ENCODE results near the gene TRERF1.
"Not testable (repeated sequence)": the region's sequence is repeated elsewhere in the genome, so short reads cannot be mapped to it uniquely, and the experiment has no call there.

TRERF1 gene

DNA sequence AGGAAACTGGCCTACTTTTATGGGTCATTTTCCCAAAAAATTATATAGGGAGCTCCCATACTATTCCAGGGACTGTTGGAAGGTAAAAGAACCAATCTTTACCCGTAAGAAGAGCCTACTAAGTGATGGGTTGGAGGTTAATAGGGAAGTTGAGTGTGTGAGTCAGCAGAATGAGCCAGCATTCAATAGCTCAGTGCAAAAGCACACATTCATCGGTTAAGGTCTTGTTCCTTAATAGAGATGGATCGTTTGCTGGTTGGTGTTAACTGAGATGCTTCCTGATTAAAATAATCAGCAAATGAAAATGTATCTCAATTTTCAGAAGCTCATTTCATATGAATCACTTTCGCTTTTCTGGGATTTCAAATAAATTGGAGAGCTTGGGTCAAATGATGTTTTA lies 118.8 kb downstream of the TRERF1 start:
- DNase-seq, result peak; percentile 47

DNA sequence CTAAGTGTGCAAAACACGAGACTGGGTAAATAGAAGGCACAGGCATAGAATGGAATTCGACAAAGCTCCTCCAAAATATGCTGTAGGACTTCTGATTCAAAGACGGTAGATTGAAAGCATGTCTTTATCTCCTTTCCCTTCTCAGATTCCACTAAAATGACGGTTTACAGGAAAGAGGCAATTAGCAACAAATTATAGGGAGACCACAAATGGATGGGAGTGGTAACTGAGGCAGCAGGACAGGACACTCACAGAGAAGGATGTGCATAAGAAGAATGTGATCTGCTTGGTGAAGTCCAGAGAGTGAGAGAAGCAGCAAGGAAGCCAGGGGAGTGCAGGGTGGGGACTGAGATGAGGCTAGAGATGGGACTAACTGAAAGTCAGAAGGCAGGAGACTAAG lies 120.7 kb downstream of the TRERF1 start:
- no peak for DNase-seq

DNA sequence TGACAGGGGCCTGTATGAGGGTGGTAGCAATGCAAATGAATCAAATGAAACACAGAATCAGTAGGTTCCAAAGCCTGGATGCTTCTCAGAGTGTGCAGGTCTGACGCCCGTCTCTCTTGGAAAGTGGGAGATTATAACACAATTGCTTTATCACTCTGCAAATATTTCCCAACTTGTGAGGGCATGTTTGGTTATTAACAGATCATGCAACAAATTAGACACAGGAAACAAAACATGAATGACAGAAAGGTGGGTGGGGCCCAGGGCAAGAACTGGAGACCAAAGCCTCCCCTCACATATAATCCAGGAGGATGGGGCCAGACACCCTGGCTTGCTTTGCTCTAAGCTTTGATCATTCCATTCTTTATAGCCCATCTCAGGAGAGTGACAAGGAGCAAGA lies 125.5 kb downstream of the TRERF1 start:
- no peak for DNase-seq

DNA sequence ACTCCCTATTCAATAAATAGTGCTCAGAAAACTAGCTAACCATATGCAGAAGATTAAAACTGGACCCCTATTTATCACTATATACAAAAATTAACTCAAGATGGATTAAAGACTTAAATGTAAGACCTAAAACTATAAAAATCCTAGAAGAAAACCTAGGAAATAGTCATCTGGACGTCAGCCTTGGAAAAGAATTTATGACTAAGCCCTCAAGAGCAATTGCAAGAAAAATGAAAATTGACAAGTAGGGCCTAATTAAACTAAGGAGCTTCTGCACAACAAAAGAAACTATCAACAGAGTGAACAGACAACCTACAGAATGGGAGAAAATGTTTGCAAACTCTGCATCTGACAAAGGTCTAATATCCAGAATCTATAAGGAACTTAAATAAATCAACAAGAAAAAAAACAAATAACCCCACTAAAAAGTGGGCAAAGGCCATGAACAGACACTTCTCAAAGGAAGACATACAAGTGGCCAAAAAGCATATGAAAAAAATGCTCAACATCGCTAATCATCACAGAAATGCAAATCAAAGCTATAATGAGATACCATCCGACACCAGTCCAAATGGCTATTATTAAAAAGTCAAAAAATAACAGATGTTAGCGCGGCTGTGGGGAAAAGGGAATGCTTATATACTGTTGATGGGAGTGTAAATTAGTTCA lies 126.9 kb downstream of the TRERF1 start:
- DNase-seq, result not testable (repeated sequence)

DNA sequence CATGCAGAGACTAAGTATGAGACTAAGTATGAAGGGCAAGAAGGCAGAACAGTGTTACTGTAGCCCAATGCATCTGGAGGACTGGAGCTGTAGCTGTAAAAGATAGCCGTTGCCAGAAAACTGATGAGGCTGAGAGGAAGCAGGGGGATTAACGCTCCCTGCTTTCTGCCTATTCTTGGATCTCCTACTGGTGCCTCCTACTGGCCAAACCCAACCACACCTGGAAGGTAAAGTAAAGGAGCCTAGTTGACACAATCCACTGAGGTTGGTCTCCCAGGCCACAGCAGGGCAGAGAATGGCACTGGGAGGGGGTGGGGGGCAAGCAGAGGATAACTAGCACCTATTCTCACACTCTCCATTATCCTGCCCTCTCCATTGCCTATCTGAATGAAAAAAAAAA lies 129.1 kb downstream of the TRERF1 start:
- DNase-seq, result no peak

DNA sequence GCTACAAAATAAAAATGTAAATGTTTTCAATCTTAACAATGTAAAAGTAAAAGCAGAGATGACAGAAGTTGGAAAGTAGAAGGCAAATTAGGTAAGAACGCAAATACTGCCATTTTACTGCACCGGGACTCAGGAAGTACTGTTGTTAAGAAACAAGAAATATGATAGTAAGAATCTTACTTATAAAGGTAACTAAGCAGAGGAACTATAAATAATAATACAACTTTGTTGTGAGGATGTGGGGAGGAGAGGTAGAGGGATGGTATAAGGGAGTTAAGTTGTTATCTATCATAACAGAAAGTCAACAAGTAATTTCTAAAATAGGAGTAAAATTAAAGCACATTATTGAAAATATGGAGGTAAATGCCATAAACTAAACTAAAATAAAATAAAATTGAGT lies 129.8 kb downstream of the TRERF1 start:
- DNase-seq, result no peak

DNA sequence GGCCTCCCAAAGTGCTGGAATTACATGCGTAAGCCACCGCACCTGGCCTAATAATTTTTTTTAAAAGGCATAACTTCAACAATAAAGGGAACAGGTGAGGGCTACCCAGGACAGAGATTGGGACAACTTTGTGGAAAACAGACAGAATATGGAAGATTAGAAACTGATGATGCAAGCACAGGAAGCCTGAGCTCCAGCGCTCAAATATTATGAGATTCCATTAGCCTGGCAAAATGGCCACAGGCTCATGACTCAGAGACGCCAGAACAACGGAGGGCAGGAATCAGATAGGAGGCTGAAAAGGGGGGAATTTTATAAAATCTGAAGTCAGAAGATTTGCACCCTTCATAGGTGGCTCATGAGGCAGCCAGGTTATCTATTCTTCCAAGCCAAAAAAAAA lies 131.0 kb downstream of the TRERF1 start:
- DNase-seq, result no peak

DNA sequence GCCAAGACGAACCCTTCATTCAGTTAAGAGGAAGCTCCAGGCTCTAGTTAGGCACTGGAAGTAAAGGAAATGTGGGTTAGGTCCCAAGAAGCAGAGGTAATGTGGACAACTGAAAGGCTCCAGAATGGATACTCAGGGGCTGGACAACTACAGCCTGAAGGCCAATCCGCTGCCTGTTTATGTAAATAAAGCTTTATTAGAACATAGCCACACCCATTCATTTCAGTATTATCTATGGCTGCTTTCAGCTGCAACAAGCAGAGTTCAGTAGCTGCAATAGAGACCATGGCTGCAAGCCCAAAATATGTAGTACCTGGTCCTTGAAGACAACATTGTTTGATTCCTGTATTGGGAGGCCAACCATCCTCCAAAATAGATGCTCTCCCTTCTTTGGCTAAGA lies 133.2 kb downstream of the TRERF1 start:
- DNase-seq, result no peak

DNA sequence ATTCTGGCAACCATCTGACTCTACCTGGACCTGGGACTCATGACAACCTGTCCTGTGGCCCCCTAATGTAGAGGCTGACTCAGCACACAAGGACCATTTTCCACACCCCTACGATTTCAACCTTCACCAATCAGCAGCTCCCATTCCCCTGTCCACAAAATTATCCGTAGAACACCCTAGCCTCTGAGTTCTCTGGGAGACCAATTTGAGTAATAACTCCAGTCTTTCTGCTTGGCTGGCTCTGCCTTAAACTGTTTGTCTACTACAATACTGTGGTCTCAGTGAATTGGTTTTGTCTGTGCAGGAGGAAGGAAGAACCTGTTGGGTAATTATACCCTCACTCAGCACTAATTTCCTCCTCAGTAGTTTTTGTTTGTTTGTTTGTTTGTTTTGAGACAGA lies 134.7 kb downstream of the TRERF1 start:
- DNase-seq, result no peak

DNA sequence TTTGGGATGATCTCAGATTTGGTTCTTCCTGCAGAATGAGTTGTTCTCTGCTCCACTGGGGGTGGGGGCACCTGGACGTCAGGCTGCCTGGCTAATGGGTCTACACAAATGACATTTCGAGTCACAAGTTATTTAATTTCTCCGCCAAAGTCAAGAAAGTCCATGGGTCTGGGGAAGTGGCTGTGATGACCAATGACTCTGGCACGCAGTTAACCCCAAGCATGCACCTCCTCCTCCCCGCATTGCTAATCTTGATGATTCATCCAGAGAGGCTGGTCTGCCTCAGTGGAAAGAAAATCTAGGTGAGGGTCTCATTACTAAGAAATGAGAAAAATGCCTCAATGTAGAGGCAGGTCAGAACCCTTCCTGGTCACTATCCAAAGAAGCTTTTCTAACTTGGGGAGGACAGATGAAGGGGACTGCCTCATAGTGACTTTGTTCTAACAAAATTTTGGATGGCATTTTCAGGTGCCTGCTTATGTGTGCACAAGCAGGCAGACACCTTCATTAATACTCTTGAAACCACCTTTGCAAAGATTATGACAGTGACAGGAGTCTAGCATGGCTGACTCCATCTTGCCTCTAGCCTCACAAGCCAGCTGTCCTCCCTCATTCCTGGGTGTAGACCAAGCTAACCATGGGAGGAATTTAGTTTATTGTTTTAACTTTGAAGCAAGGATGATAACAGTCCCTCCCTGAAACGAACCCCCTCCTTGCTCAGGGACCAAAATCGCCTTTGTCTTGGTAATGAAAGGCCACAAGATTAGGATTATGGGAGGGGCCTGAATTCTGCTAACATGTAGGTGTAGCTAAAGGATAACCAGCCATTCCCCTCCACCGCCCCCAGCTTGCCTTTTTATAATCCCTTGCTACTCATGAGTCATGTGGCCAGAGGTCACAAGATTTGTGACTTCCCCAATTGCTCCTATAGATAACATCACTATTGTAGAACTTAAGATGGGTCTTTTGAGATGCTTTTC lies 135.4 kb downstream of the TRERF1 start:
- peak; percentile 42 for DNase-seq

DNA sequence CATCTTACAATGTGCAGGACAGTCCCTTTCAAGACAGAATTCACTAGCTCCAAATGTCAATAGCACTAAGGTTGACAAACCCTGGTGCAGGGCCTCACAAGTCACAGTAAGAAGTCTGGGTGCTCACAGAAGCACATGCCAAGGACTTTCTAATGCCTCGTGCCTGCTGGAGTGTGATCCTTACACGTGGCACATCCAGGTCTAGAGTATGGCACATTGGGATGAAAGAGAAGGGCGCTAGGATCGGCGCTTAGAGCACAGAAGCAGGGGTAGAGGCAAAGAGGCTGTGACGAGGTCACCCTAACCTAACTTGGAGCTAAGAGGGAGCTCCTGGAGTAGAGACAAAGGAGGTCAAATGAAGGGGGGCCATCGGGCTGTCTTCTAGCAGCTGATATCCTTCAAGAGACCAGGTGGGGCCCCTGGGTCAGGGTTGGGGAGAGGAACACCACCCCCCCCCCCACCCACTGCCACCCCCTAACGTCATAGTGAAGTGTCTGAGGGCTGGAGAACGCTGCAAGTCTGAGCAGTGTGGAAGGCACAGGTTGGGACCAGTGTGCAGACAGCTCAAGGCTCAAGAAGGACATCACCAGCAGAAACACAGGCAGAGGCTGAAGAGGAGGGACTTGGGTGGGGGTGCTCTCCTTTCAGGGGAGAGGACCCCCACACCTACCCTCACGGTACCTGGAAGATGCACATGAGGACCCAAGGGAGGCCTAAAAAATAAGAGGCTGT lies 136.3 kb downstream of the TRERF1 start:
- no peak for DNase-seq

DNA sequence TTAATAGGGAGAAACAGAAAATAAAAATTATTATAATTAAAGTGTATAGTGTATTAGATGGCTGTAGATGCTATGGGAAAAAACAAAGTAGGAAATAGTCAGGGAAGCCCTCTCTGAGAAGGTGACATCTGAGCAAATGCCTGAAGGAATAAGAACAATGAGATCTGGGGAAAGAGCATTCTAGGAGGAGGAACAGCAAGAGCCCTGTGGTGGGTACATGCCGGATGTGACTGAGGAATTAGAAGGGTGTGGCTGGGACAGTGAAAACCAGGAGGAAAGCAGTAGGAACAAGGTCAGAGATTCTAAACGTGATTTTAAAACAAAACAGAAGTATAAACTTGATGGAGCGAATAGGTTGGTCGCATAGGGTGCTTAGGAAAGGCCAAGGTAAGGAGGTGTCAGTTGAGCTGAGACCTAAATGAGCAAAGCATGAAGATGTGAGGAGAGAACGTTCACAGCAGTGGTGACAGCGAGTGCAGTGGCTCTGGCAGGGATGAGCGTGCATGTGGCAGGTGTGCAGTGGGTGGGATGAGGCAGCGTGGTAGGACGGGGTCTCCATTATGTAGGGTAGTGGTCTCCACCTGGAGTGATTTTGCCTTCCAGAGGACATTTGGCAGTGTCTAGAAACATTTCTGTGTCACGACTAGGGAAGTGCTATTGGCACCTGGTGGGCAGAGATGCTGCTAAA lies 137.0 kb downstream of the TRERF1 start:
- no peak for DNase-seq

DNA sequence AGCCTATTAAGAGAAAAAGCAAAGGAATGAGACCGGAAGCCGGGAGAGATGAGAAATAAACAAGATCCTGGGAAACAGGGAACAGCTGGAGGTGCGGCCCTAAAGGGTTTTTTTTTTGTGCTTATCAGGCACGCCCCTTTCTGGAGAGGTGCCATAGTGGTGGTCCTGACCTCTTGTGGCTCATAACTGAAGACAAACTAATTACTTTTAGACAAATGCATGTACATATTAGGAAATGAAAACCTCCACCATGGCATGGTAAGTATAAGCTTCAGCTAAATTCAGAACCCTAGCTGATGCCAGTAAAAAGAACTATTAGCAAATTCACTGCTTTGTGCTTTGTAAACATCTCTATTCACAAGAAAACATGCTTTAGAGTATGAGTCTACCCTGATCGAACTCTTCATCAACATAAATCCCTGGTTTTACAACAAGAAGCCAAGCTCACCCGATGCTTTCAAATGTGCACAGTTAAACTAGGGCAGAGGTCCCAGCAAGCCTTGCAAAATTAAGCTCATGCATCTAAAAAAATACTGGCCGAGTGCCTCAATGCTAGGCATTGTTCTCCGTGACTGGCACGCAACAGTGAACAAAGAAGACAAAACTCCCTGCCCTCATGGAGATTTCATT lies 137.7 kb downstream of the TRERF1 start:
- DNase-seq, result no peak

DNA sequence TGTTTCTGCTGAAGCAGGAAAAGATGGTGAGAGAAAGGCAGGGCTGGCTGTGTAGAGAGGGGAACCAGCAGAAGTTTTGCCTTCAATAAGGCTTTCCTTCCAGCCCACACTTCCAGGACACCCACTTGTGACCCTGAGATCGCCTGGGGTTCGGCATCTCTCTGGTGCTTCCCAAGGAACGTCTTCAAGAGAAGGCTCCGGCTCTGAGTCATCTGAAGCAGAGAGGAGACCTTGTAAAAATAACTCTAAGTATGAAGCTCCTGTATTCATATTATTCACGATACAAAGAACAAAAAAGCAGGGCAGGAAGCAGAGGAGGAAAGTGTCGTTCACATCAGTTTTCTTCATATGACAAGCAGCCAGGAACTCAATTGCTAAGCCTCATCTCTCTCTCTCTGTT lies 138.7 kb downstream of the TRERF1 start:
- DNase-seq, result no peak

DNA sequence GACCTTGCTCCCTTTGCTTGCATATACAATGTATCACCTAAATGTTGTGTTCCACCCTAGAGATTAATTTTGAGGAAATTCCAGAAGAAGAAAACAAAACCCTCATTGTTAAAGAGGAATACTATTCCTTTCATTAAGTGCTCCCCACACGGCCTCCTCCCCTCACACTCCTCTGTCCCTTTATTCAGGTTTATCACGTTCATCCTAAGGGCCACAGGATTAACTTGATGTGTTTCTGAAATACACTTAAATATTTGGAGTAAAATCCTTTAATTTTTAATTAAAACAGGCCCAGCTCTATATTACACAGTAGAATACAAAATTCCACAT lies 144.6 kb downstream of the TRERF1 start:
- DNase-seq, result no peak

DNA sequence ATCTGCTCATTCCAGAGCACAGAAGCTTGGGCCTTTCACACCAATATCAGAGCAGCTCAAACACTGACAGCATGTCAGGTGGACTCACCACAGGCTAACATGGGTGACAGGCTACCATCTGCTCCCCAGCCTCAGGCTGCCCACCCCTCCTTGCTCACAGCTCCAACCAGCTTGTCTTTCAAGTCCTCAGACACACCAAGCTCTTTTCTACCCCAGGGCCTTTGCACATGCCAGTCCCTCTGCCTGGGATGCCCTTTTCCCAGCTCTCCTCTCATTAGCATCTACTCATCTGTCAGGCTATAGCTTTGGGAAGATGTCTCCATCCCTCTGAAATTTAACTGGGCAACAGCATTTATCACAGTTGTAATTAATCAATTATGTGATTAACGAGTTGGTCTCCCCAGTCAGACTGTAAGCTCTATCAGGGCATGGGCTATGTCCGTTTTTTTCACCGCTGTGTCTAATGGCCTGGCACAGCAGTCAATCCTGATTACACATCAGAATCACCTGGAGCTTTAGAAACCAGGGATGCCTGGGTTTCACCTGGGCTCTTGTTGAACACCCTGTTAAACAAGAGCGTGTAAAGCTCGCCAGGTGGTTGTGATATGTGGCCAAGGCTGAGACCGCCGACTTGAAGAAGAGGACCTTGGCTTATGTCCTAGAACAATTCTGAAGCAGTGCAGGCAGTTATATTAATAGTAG lies 145.1 kb downstream of the TRERF1 start:
- no peak for DNase-seq

DNA sequence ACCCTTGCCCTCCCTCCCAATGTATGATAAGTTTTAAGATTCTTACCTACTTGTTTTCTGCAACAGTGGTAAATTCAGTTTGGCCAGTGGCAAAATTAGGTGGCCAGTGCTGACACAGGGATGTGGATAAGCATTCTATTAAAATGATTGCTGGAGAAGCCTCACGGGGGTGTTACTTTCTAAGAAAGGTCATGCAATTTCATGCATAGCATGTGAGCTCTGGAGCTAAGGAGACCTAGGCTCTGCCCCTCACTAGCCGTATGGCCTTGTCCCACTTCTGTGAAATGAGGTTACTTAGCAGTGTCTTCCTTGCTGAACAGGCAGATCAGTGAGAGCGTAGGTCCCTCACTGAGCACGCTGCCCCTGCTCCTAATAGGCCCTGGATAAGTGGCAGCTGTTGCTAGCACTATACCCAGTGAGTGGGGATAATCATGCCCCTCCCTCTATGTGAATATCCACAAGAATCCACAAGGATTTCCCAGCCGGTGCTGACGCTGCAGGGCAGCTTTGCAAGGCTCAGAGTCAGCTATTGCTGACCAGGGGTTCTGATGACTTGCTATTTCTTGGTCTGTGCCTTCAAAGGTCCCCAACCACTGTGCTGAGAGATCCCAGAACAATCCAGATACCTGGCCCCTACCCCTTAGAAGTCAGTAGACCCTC lies 147.5 kb downstream of the TRERF1 start:
- no peak for DNase-seq

DNA sequence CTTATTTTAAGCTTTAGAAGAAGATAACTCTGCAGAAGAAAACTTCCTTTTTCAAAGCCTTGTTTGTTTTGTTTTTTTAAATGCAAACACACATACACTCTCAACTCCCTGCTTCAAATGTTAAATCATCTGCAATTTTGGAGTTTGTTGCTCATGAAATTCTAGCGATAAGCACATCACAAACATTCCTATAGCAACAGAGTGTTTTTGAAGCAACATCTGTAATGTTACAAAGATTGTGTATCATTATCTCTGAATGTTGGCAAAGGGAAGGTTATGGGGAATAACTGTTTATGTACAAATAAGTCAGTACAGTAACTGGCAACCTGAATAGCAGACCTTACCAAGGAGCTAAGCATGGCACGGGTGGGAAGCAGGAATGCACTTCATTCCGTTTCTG lies 149.3 kb downstream of the TRERF1 start:
- no peak for DNase-seq

DNA sequence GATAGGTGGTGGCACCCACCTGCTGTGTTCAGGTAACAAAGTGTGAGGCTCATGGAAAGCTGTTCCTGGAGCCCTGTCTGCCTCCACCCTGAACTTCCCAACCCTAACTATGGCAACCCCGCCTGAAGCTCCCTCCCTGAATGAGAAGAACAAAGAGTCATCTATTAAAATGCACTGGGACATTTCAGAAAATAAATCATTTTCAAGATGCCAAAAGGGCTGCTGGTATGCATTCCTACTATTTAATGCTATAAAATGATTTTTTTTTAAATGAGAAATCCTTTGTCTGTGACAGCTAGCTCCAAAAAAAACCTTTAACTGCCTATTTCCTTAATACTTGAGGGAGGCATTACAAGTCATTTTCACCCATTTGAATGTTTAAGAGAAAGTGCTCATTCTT lies 149.7 kb downstream of the TRERF1 start:
- no peak for DNase-seq

DNA sequence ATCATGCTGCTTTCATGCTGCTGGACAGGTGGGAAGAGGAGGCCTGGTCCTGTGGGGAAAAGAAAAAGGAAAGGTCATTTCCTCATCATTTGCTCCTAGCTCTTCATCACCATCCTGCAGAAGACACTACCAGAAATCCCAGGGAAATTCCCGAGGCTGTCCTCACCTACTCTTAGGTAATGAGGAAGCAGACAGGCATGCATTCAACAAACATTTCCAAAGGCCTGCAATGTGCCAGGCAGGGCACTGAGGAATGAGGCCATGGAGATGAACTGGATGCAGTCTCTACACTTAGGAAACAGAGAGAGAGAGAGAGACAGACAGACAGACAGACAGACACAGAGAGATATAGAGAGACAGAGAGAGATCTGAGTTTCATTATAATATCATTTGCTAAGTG lies 151.0 kb downstream of the TRERF1 start:
- DNase-seq, result no peak

DNA sequence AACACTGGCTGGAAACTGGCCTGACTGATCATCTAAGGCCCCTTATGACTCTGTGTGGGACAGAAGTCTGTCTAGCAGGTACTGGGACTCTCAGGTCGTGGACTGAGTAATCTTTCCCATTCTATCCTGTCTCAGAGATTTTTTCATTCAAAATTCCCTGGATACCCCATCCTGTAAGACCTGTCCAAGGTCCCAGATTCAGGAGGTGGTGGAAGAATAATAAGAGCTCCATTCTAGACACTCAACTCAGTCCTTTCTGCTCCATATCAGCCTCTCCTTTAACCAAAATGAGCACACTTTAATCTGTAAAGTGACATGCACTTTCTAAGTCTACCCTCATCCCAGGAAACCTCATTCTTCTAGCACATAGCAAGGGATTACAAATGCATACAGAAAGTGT lies 151.5 kb downstream of the TRERF1 start:
- DNase-seq, result no peak

DNA sequence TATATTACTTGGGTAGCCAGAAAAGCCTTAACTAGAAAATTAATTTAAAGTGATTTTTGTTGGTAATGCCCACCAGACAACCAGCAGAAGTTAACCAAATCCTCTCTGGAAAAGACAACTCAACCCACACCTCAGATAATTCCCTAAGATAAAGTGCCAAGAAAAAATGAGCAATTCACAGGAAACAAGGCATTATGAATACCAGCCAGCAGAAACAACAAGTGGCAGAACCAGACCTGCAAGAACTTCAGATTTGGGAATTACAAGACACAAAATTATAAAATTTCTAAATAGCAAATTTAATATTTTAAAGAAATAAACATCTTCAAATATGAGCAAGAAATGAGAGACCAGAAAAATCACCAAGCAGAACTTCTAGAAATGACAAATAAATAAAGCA lies 154.1 kb downstream of the TRERF1 start:
- DNase-seq, result no peak

All from SIG-M5 (cell line).